GM21526 (cell line): ENCODE data around the gene DAP.
A peak's percentile ranks its signal among the peaks of the same experiment; 100 is the strongest.

Source experiments
- ATAC-seq: cut with Tn5 transposase; IDR thresholded peaks from one replicate; pipeline ENCODE4 v1.9.1; 2021; ENCODE audit warnings: moderate library complexity; ENCODE audit not compliant: unreplicated experiment, low FRiP score

The DAP gene

GRCh38 chr5:10715605-10716290 lies 45.3 kb downstream of the DAP start:
- no peak for ATAC-seq

GRCh38 chr5:10712574-10713366 lies 48.3 kb downstream of the DAP start:
- peak; percentile 78 for ATAC-seq

- no peak for ATAC-seq
Measured at GRCh38 chr5:10711562-10711961, 49.5 kb downstream of the DAP start.

GRCh38 chr5:10710513-10711128 lies 50.4 kb downstream of the DAP start:
- no peak for ATAC-seq

- ATAC-seq = no peak
Measured at GRCh38 chr5:10709933-10710332, 51.1 kb downstream of the DAP start.

- no peak for ATAC-seq
Measured at GRCh38 chr5:10709409-10709808, 51.6 kb downstream of the DAP start.

- ATAC-seq = no peak
Measured at GRCh38 chr5:10708189-10708944, 52.7 kb downstream of the DAP start.

GRCh38 chr5:10707198-10708142 lies 53.6 kb downstream of the DAP start:
- ATAC-seq = no peak

- ATAC-seq = no peak
Measured at GRCh38 chr5:10706326-10706725, 54.7 kb downstream of the DAP start.

- no peak for ATAC-seq
Measured at GRCh38 chr5:10705747-10706146, 55.3 kb downstream of the DAP start.

GRCh38 chr5:10704949-10705621 lies 55.9 kb downstream of the DAP start:
- ATAC-seq = no peak

GRCh38 chr5:10703676-10704075 lies 57.4 kb downstream of the DAP start:
- ATAC-seq = no peak

GRCh38 chr5:10702911-10703491 lies 58.0 kb downstream of the DAP start:
- ATAC-seq = no peak

GRCh38 chr5:10702040-10702629 lies 58.9 kb downstream of the DAP start:
- no peak for ATAC-seq

- no peak for ATAC-seq
Measured at GRCh38 chr5:10701567-10702039, 59.4 kb downstream of the DAP start.

- ATAC-seq = peak; percentile 8
Measured at GRCh38 chr5:10700516-10700915, 60.5 kb downstream of the DAP start.

GRCh38 chr5:10699987-10700386 lies 61.0 kb downstream of the DAP start:
- ATAC-seq = peak; percentile 66

- ATAC-seq = no peak
Measured at GRCh38 chr5:10699281-10699874, 61.7 kb downstream of the DAP start.
